ENCODE measurements around the gene STMN1. TPM values are rescaled to one million over a fixed set of nuclear protein-coding genes. Genes with fewer than 3 reads are reported as not detected.

STMN1 gene
- total RNA-seq, 4 donors from 2014 or later: 21.2 to 62.7 (median 26.8) TPM

- Histone ChIP-seq H3K4me1 (peaks cover 8 to 67% (median 22%) of the 10 kb centered on the region in 4 donors), H3K27ac (no peak overlapping the region), H3K27me3 (no peaks in the 10 kb centered on the region), H3K36me3 (no peaks in the 10 kb centered on the region), H3K9me3 (no peaks in the 10 kb centered on the region), H3K4me3 (no peak overlapping the region)
- TF ChIP-seq CTCF (IDR thresholded peaks at IDR 0.05): no peak
- no peak for TF ChIP-seq POLR2A (IDR thresholded peaks at IDR 0.05)
- peak in 1 of 3 donors; percentile 40 for DNase-seq
Observed at GRCh38 chr1:25869909-25870606, 36.2 kb downstream of the STMN1 start.

GRCh38 chr1:25867210-25867991 is 38.8 kb downstream of the STMN1 start:
- H3K4me3 ChIP-seq: no peak overlapping the region
- no peaks in the 10 kb centered on the region for H3K27me3 ChIP-seq
- H3K9me3 ChIP-seq: no peaks in the 10 kb centered on the region
- peak overlapping the region in 2 of 4 donors; percentile 69 to 90 for H3K27ac ChIP-seq
- DNase-seq: peak in 2 of 3 donors; percentile 12 to 44
- no peak for TF ChIP-seq CTCF (IDR thresholded peaks at IDR 0.05)
- TF ChIP-seq POLR2A (IDR thresholded peaks at IDR 0.05): peak in 1 of 2 donors; percentile 41
- H3K36me3 ChIP-seq: peaks cover 0 to 7% (median 0%) of the 10 kb centered on the region in 3 donors
- peaks cover 0 to 44% (median 14%) of the 10 kb centered on the region in 4 donors for H3K4me1 ChIP-seq

GRCh38 chr1:25866288-25866687 is 39.9 kb downstream of the STMN1 start:
- Histone ChIP-seq H3K4me1 (peaks cover 0 to 39% (median 10%) of the 10 kb centered on the region in 4 donors), H3K27me3 (no peaks in the 10 kb centered on the region), H3K27ac (no peak overlapping the region), H3K36me3 (peaks cover 0 to 7% (median 0%) of the 10 kb centered on the region in 3 donors), H3K9me3 (no peaks in the 10 kb centered on the region), H3K4me3 (no peak overlapping the region)
- TF ChIP-seq CTCF (IDR thresholded peaks at IDR 0.05) (no peak), POLR2A (IDR thresholded peaks at IDR 0.05) (no peak)
- DNase-seq: no peak

- Histone ChIP-seq H3K9me3 (no peaks in the 10 kb centered on the region), H3K4me1 (peaks cover 0 to 30% (median 7%) of the 10 kb centered on the region in 4 donors), H3K27me3 (no peaks in the 10 kb centered on the region), H3K27ac (no peak overlapping the region), H3K36me3 (peaks cover 0 to 7% (median 0%) of the 10 kb centered on the region in 3 donors), H3K4me3 (no peak overlapping the region)
- no peak for DNase-seq
- TF ChIP-seq CTCF (IDR thresholded peaks at IDR 0.05): no peak
- TF ChIP-seq POLR2A (IDR thresholded peaks at IDR 0.05): no peak
Observed at GRCh38 chr1:25864434-25864833, 41.8 kb downstream of the STMN1 start.

- no peak overlapping the region for H3K27ac ChIP-seq
- no peak overlapping the region for H3K4me3 ChIP-seq
- H3K4me1 ChIP-seq: peaks cover 4 to 35% (median 9%) of the 10 kb centered on the region in 4 donors
- TF ChIP-seq CTCF (IDR thresholded peaks at IDR 0.05) (no peak), POLR2A (IDR thresholded peaks at IDR 0.05) (no peak)
- no peaks in the 10 kb centered on the region for H3K27me3 ChIP-seq
- DNase-seq: no peak
- H3K36me3 ChIP-seq: peaks cover 0 to 7% (median 0%) of the 10 kb centered on the region in 3 donors
- H3K9me3 ChIP-seq: no peaks in the 10 kb centered on the region
Observed at GRCh38 chr1:25863486-25864262, 42.5 kb downstream of the STMN1 start.
